22Rv1 (cell line): ENCODE results near the gene SEPTIN1.

Experiments used
- H3K27ac ChIP-seq: fragments of 450-650 bp; 2 replicates; pipeline ENCODE4 v1.5.1; 2017
- ZFX ChIP-seq: fragments of 450-650 bp; IDR thresholded peaks from 2 replicates; pipeline ENCODE4 v1.6.1; 2017; ENCODE audit warnings: antibody characterized with exemption, borderline replicate concordance
- TF ChIP-seq, protein P1 (sequence below): fragments of 450-650 bp; IDR thresholded peaks from 2 replicates; pipeline ENCODE4 v1.5.1; 2017; ENCODE audit warnings: mild to moderate bottlenecking

SEPTIN1 gene

DNA sequence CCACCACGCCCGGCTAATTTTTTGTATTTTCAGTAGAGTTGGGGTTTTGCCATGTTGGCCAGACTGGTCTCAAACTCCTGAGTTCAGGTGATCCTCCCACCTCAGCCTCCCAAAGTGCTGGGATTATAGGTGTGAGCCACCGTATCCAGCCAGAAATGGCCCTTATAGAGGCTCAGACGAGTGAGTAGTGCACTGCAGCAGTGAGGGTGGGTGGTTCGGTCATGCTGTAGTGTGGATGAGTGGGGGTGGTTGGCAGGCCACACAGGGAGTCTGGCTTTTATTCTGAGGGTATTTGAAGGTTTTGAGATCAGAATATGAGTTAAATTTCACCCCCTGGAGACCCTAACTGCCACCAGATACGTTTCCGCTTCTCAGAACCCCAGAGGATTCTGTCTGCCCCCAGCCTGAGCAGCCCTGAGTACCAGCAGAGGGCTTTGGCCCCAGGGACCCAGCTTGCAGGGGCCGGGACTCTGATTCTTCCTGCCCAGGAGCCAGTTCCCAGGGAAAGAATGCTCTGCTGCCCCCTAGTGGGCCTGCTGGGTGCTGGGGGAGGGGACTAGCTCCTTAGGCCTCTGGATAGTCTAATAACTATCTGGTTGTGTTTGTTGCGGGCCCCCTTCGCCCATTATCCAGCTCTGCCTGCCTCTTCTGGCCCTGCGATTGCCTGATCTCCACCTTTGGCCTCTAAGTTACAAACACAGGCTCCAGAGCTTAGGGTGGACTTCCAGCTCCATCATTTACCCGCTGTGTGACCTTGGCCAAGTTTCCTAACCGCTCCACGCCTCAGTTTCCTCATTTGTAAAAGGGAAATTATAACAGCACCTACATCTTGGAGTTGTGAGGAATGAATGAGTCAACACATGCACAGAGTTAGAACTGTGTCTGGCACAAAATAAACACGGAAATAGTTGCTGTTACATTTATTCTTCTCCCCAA lies 27.0 kb upstream of the SEPTIN1 start:
- no peak for TF ChIP-seq ZFX
- TF ChIP-seq, protein P1, sequence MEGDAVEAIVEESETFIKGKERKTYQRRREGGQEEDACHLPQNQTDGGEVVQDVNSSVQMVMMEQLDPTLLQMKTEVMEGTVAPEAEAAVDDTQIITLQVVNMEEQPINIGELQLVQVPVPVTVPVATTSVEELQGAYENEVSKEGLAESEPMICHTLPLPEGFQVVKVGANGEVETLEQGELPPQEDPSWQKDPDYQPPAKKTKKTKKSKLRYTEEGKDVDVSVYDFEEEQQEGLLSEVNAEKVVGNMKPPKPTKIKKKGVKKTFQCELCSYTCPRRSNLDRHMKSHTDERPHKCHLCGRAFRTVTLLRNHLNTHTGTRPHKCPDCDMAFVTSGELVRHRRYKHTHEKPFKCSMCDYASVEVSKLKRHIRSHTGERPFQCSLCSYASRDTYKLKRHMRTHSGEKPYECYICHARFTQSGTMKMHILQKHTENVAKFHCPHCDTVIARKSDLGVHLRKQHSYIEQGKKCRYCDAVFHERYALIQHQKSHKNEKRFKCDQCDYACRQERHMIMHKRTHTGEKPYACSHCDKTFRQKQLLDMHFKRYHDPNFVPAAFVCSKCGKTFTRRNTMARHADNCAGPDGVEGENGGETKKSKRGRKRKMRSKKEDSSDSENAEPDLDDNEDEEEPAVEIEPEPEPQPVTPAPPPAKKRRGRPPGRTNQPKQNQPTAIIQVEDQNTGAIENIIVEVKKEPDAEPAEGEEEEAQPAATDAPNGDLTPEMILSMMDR = peak; percentile 93
- H3K27ac ChIP-seq = peak overlapping the region; percentile 87

DNA sequence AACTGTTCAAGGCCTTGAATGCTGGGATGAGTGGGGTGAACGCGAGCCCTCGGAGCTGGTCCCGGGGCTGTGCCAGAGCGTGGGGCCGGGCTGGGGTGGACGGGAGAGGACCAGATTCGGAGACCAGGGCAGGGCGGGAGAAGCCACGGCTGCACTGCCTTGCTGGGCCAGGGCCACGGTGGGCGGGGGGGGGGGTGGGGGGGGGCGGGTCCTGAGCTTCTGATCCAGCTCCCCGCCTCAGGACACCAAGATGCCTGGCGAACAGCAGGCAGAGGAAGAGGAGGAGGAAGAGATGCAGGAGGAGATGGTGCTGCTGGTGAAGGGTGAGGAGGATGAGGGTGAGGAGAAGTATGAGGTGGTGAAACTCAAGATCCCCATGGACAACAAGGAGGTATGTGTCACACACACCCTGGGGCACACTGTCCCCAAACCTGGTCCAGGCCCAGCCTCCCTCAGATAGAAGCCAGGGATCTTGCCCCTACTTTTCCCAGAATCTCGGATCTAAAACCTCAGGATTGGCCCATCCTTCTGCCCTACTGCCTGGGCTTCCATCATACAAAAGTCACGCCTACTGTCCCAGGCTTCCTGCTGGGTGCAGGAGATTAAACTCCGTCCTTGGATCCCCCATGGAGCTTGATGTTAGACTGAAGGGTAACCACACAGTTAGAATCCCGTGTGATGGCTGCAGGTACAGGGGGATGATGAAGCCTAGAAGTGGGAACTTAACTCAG lies 25.6 kb upstream of the SEPTIN1 start:
- peak overlapping the region; percentile 87 for H3K27ac ChIP-seq
- TF ChIP-seq, protein P1 = no peak
- no peak for TF ChIP-seq ZFX

DNA sequence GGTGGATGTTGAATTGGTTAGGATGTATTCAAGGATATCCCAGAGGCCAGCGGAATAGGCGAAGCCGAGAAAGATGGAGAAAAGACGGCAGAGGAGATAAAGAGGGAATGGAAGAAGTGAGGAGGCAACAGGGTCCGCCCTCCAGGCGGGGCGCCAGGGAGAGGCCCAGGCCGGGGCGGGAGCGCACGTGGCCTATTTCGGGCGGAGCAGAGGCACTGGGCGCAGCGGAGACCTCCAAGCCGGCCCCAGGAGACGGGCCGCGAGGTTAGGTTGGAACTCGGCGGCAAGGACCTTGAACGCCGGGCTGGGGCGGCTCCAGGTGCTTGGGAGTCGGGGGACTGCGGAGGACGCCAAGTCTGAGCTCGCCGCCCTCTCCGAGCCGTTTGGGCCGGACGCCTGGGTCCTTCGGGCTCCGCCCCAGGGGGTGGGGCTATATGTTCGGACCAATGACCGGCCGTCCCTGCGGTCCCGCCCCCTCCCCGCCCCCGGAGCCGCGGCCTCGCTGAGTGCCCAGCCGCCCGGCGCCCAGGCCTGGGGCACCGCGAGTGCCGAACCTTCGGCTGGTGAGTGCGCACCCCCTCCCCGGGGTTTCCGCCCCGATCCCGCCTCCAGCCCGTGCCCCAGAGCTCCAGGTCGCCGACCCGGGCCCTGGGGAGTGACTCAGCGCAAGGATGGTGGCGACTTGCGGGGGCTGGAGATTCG lies 24.9 kb upstream of the SEPTIN1 start, which contains the start of gene ZNF771:
TSS of gene ZNF771 (plus strand) at position 505 of the 702 bp plus-strand sequence. CDS start 448 bp downstream, outside the sequence.
- TF ChIP-seq, protein P1 = no peak
- TF ChIP-seq ZFX = no peak
- peak within 1 kb of the TSS; percentile 87 for H3K27ac ChIP-seq

DNA sequence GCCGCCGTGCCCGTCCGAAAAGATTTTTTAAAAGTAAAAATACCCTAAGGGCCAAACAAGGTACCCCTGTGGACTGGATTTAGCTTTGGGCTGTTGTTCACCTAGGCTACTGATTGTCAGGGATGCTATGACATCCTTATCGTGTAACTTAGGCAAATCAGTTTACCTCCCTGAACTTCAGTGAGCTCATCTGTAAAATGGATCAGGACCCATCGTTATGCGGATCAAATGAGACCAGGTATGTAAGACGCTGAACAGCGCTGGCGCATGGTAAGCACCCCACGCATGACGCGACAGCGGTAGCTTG lies 24.4 kb upstream of the SEPTIN1 start:
- peak overlapping the region; percentile 87 for H3K27ac ChIP-seq
- no peak for TF ChIP-seq ZFX
- TF ChIP-seq, protein P1 = no peak

DNA sequence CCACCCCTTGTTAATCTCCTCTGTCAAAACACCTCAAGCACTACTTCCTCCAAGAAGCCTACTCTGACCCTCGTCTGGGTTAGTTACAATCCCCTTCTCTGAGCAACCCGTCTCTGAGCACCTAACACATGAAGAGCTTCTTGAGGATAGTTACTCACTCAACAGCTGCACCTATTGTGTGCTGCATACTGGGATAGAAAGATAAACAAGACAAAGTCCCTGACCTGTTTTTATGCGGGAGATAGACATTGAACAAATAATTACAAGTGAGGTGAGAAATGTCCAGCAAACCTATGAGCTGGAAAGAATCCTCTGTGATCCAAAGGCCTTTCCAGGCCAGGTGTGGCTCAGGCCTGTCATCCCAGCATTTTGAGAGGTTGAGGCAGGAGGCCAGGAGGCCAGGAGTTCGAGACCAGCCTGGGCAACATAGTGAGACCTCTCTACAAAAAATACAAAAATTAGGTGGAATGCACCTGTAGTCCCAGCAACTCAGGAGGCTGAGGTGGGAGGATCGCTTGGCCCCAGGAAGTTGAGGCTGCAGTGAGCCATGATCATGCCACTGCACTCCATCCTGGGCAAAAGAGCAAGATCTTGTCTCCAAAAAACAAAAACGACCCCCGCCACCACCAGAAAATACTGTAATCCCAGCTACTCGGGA lies 19.5 kb upstream of the SEPTIN1 start:
- TF ChIP-seq, protein P1 = no peak
- TF ChIP-seq ZFX = no peak
- H3K27ac ChIP-seq = peak overlapping the region; percentile 91

DNA sequence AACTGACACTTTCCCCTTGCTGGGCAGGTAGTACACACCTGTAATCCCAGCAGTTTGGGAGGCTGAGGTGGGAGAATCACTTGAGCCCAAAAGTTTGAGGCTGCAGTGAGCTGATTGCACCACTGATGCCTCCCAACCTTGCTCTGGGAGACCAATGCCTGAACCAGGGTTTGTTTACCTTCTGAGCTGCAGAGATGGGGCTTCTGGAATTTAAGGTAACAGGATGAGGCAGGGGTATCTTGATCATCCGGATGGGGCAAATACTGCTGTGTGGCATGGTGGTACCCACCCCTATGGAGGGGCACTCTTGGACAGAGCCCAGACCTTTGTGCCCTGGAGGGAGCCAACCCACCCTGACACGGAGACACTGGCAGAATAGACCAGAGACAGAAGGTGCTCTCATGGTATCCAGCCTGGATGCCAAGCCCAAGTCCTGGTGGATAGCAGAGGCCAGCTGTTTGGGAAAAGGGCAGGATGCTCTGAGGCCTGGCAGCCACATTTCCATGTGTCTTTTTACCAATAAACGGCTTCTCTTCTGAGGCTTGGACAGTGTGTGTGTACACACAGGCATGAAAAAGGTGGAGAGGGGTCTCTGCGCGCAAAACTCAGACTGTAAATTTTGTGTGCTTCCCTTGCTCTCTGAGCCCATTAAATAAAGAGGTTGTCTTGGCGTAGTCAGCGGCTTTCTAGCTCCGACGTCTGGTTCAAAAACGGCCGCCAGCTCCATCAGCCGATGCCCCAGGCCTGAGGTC lies 17.2 kb upstream of the SEPTIN1 start:
- TF ChIP-seq ZFX = no peak
- H3K27ac ChIP-seq = peak overlapping the region; percentile 91
